Breast epithelium (tissue), 3 donors: Measurements from ENCODE around the gene CDC123.

Experiments
- POLR2A ChIP-seq: fragments of 450-650 bp; IDR thresholded peaks from one replicate; pipeline ENCODE4 v1.6.1; 2016; ENCODE audit warnings: antibody characterized with exemption, mild to moderate bottlenecking, moderate library complexity
- POLR2AphosphoS5 ChIP-seq, 3 donors: sonication (generic); formaldehyde crosslinking; IDR thresholded peaks; one replicate each; pipeline ENCODE4 v1.6.1; 2017; ENCODE audit warnings: antibody characterized with exemption in 3 of 3
- TF ChIP-seq, protein P1 (sequence below), 3 donors: fragments of 450-650 bp; IDR thresholded peaks; one replicate each; pipeline ENCODE4 v1.5.1; 2016 to 2017; ENCODE audit warnings: antibody characterized with exemption in 3 of 3, mild to moderate bottlenecking in 3 of 3, moderate library complexity in 3 of 3

DNA sequence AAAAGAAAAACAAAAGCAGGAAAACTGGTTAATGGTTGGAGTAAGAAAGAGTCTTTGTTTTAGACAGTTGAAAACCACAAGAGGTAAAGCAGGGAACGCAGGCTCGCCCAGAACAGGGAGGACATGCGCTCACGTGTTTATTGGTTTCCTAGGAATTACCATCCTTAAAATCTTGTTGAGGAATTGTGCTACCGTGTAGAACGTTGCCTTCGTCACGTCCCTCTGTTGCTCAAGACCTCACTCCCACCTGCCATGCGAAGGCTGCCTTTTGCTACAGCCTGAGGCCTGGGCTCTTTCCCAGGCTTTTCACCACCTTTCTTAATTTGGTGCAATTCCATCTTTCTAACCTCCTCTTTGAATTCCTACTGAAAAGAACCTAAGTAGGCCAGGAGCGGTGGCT, 91.8 kb downstream of the CDC123 start:
- TF ChIP-seq, protein P1, sequence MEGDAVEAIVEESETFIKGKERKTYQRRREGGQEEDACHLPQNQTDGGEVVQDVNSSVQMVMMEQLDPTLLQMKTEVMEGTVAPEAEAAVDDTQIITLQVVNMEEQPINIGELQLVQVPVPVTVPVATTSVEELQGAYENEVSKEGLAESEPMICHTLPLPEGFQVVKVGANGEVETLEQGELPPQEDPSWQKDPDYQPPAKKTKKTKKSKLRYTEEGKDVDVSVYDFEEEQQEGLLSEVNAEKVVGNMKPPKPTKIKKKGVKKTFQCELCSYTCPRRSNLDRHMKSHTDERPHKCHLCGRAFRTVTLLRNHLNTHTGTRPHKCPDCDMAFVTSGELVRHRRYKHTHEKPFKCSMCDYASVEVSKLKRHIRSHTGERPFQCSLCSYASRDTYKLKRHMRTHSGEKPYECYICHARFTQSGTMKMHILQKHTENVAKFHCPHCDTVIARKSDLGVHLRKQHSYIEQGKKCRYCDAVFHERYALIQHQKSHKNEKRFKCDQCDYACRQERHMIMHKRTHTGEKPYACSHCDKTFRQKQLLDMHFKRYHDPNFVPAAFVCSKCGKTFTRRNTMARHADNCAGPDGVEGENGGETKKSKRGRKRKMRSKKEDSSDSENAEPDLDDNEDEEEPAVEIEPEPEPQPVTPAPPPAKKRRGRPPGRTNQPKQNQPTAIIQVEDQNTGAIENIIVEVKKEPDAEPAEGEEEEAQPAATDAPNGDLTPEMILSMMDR (IDR thresholded peaks at IDR 0.05): no peak
- TF ChIP-seq POLR2A: no peak
- peak in 1 of 3 donors; percentile 55 for TF ChIP-seq POLR2AphosphoS5 (IDR thresholded peaks at IDR 0.05)
